Measurements from ENCODE around the gene LYST.

LYST gene

DNA sequence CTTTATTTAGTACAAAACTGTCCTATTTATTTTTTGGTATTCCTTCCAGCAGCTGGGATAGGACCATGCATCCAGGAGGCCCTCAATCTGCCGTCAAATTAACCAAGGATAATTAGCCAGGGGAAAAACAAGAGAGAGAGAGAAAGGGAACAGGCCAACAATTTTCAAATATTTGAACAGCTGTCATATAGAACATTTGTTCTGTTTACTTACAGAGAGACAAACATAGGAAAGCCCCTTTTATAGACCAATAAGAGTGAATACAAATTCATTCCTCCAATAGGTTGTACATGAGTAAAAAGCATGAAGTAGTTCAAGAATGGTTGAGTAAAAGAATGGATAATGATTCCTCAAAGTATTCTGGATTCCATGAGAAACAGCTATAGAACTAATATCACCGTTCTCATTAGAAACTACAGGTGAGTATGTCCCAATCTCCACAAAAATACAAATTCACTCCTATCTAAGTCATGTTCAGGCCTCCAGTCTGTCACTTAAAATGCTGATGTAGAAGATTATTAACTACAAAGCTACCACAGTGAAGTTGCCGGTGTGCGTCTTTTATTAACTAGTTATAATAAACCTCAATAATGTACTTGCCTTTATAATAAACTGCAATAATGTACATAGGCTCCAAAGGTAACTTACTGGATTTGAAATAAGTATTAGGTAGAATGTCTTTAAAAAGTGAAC is 152.4 kb downstream of the LYST start:
- DNase-seq (ENCODE audit: low read depth in 2 of 2), result no peak

DNA sequence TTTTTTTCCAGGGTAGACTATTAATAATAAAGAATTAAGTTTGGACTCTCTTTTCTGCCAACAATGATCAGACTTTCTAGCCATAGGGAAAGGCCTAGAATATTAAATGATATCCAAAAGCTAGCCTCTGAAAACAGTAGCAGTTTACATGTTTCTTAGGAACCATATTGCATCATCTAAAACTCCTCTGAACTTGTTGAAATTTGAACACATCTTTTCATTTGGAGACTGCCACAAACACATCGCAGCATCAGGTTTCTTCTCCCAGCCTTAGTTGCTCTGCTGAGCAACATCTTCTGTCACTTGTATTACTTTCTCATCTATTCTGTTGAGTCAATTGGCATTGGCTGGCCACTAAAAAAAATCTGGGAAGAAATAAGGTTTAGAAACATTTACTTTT is 153.9 kb downstream of the LYST start:
- no peak for DNase-seq (ENCODE audit: low read depth in 2 of 2)

DNA sequence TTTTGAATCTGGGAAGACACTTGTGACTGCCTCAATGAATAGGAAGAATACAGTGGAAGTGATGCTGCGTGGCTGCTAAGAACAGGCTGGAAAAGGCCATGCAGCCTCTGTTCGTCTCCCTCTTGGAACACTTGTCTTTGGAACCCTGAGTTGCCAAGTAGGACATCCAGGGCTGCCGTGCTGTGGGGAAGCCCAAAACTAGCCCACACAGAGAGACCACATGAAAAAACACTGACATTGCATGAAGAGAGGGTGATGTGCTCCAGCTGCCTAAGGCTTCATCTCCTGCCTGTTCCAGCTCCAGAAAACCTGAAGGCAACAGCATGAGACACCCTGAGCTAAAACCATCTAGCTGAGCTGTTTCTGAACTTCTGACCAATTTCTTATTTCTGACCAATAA is 156.0 kb downstream of the LYST start:
- no peak for DNase-seq (ENCODE audit: low read depth in 2 of 2)

DNA sequence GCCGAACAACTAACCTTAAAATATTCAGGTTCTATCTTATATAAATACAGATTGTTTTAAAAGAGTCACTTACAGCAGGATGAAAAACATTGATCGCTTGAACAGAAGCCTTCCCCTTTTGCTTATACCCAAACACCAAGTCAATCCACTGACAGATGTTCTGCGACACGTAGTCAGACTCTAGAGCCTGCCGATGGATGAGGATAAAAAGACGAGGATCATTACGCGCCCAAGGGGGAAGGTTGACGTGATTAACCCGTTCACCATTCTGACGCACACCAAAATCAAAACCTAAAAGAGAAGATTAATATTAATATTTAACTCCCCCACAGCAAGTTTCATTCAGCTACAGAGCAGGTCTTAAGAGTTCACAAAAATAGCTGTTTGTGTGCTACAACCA is 157.7 kb downstream of the LYST start:
- no peak for DNase-seq (ENCODE audit: low read depth in 2 of 2)

- DNase-seq (ENCODE audit: low read depth in 2 of 2), result no peak
Observed at GRCh38 chr1:235708390-235708962, 158.2 kb downstream of the LYST start.

DNA sequence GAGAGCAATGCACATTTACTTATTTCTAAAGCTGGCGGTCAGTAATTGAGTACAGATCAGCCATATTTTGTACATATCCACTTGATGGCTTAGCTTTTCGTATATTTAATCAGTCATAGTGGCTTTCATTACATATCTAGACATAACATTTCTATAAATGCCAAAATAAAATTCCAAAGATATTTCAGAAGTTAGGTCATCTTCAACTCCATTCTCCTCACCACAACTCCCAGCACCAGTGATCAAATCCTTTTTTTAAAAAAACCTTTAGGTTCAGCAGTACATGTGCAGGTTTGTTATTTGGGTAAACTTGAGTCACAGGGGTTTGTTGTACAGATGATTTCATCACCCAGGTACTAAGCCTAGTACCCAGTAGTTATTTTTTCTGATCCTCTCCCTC is 163.2 kb downstream of the LYST start:
- no peak for DNase-seq (ENCODE audit: low read depth in 2 of 2)

GRCh38 chr1:235702412-235702811 is 164.3 kb downstream of the LYST start:
- DNase-seq (ENCODE audit: low read depth in 2 of 2), result no peak

- DNase-seq (ENCODE audit: low read depth in 2 of 2), result no peak
Observed at GRCh38 chr1:235697508-235697907, 169.2 kb downstream of the LYST start.

DNA sequence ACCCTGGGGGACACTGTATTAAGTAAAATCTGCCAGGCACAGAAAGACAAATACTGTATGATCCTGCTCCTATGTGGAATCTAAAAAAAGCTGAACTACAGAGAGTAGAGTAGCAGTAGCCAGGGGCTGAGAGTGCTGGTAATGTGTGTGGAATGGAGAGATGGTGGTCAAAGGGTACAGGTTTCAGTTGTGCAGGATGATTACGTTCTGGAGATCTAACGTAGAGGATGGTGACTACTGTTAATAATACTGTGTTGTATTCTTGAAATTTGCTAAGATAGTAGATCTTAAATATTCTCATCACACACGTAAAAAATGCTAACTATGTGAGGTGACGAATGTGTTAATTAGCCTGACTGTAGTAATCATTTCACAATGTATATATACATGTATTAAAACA is 177.3 kb downstream of the LYST start:
- no peak for DNase-seq (ENCODE audit: low read depth in 2 of 2)

- DNase-seq (ENCODE audit: low read depth in 2 of 2), result no peak
Observed at GRCh38 chr1:235688096-235688495, 178.6 kb downstream of the LYST start.

DNA sequence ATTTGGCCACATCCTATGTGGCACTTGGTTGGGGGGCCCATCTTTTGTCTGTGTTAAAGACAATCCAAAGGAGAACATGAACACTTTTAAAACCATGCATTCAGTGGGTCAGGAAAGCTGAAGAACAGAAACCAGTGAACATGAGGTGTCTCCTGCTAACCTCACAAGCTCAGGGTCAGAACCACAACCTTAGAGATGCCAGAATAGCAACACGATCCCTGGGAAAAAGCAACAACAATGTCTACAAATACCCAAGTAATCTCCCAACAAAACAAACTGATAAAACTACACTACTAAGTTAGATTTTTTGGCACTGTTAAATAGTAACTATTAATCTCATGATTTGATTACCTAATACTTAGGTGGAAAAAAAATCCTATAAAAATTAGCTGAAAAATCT is 183.1 kb downstream of the LYST start:
- no peak for DNase-seq (ENCODE audit: low read depth in 2 of 2)

DNA sequence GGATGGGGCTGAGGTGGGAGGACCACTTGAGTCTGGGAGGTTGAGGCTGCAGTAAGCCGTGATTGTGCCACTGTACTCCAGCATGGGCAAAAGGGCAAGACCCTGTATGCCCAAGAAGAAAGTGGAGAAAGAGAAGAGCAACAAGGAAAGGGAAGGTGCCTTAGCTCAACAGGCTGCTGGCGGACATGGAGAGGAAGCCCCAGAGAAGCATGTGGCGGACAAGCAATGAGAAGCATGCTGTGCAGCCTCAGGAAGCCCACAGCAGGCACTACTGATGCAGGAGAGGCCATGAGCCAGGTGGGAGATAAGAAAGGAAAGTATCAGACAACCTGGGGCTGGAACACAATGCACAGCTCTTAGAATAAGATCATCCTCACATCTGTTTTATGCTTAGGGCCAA is 184.5 kb downstream of the LYST start:
- DNase-seq (ENCODE audit: low read depth in 2 of 2), result no peak

GRCh38 chr1:235679644-235680043 is 187.1 kb downstream of the LYST start:
- DNase-seq (ENCODE audit: low read depth in 2 of 2), result no peak

GRCh38 chr1:235679005-235679404 is 187.7 kb downstream of the LYST start:
- DNase-seq (ENCODE audit: low read depth in 2 of 2), result no peak

- DNase-seq (ENCODE audit: low read depth in 2 of 2), result no peak
Observed at GRCh38 chr1:235675152-235675890, 191.4 kb downstream of the LYST start.

GRCh38 chr1:235673981-235674380 is 192.7 kb downstream of the LYST start:
- DNase-seq (ENCODE audit: low read depth in 2 of 2), result no peak

DNA sequence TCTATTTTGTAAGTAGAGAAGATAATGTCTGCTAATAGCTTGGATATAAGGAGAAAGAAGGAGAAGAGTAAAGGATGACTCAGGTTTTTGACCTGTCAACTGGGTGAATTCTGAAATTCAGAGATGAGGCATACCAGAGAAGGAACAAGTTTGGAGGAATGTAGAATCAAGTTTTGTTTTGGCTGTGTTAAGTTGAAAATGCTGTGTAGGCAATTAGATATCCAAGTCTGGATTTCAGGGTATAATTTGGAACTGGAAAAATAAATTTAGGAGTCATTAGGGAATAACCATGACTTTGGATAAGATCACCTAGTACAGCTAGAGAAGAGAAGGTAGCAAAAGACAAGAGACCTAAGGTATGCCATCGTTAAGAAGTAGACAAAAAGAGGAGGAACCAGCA is 194.7 kb downstream of the LYST start:
- DNase-seq (ENCODE audit: low read depth in 2 of 2), result no peak

DNA sequence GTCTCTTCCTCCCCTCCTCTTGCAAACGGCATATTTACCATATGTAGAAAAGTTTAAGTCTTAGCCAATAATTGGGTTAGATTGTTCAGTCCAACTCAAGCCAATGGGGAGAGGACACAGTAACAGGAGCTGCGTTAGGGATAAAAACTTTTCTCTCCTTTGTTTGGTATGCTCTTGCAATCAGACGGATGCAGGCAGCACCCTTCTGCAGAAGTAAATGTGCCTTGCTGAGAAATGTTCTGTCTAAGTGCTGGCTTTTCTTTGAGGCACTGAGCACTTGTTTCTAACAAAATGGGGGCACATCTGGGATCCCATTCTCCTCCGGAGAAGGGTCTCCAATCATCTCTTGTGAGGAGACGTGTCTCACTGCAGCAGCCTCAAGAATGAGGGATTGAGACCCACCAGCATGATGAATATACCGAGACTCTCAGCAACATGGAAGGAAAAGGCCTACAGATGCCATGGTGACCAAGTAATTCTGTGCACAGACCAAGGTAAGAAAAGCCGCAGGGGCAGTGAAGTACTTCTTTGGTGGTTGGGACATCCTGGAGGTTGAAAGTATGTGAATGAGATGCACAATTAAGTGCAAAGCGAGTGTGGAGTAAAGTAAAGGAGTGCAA is 196.4 kb downstream of the LYST start:
- no peak for DNase-seq (ENCODE audit: low read depth in 2 of 2)

DNA sequence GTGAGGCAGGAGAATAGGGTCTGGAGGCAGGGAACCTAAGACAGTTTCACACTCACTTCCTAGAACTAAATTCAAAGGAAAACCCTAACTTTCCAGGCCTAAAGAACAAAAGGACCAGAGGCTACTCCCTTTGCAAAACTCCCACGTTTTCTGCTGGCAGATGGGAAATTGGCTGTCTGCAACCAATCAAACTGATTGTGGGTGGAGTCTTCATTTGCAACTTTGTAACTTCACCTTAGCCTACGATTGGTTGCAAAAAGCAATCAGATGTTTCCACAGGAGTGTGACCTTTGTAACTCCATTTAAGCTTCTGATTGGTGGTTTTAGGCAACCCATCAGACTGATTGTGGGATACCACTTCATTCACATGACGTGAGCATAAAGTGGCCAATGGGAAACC is 197.4 kb downstream of the LYST start:
- no peak for DNase-seq (ENCODE audit: low read depth in 2 of 2)

DNA sequence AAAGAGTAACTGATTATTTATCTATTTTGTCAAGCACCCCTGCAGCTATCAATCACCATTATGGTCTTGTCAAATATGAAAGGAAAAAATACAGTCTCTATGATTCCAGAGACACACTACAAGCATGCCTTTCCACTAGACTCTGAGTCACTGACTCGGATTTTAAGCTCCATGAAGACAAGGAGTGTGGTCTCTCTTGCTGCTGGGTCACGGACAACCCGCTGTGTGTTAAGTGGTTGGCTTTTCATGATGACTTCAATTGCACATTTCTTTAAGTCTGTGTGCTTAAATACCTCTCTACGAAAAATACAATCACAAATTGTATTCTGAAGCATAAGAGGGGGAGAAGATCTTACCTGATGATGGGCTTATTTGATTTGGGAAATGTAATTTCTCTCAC is 203.1 kb downstream of the LYST start:
- no peak for DNase-seq (ENCODE audit: low read depth in 2 of 2)

DNA sequence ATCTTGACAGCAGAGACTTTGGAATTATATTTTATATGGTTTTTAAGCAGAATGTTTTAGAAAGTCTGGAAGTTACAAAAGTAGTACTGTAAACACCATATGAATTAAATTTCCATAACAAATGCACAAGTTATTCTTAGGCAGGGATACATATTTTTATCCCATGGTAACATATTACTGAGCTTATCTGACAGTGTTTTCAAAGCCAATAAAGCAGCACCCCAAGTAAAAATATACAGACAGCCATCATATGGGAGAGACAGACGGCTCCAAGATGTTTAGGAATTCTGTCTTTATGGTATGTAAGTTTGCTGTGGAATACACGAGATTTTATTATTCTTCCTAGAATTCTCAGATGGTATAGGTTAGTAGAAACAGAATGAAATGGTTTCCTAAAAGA is 205.1 kb downstream of the LYST start:
- no peak for DNase-seq (ENCODE audit: low read depth in 2 of 2)

- DNase-seq (ENCODE audit: low read depth in 2 of 2), result no peak
Observed at GRCh38 chr1:235659186-235659771, 207.4 kb downstream of the LYST start.

Data from activated CD8-positive, alpha-beta memory T cell treated with anti-CD3 and anti-CD28 coated beads for 4 hours (primary cell).